Activated B cell treated with CpG ODN at 0.5 μM for 24 hours (primary cell): ENCODE results near the gene KCNA2. TPM values are rescaled to one million over a fixed set of nuclear protein-coding genes. Genes with fewer than 3 reads are reported as not detected.

Experiments
- ATAC-seq: fragments of 200-7000 bp; cut with Tn5 transposase; one replicate; pipeline ENCODE4 v1.10.0; 2021; ENCODE audit warnings: low read depth, mild to moderate bottlenecking, moderate library complexity
- CTCF ChIA-PET: fragments of 350-600 bp; sonication (Branson Sonifier 250); formaldehyde crosslinking; loops from one replicate; lab custom pipeline; 2021; ENCODE audit warnings: antibody characterized with exemption; lab: Charles Lee
- POLR2A ChIA-PET: fragments of 350-600 bp; sonication (Branson Sonifier 250); formaldehyde crosslinking; loops from one replicate; lab custom pipeline; 2021; ENCODE audit warnings: antibody characterized with exemption; lab: Charles Lee
- DNase-seq: peaks from one replicate; pipeline ENCODE4 v3.0.0; 2022
- H3K27ac Mint-ChIP-seq: one replicate; pipeline ENCODE4 v1.8.0; 2020; ENCODE audit warnings: mixed read lengths
- H3K27me3 Mint-ChIP-seq: one replicate; pipeline ENCODE4 v1.8.0; 2021; ENCODE audit warnings: mixed read lengths
- H3K36me3 Mint-ChIP-seq: one replicate; pipeline ENCODE4 v1.8.0; 2021; ENCODE audit warnings: low read depth, mixed read lengths
- H3K4me1 Mint-ChIP-seq: one replicate; pipeline ENCODE4 v1.8.0; 2021; ENCODE audit warnings: mixed read lengths
- H3K4me3 Mint-ChIP-seq: one replicate; pipeline ENCODE4 v1.8.0; 2020; ENCODE audit warnings: mild to moderate bottlenecking, mixed read lengths
- H3K9me3 Mint-ChIP-seq: one replicate; pipeline ENCODE4 v1.8.0; 2020; ENCODE audit warnings: mixed read lengths
- CTCF ChIP-seq: fragments of 200-600 bp; IDR thresholded peaks from one replicate; pipeline ENCODE4 v1.8.0; 2022; ENCODE audit warnings: antibody characterized with exemption, mild to moderate bottlenecking
- intact Hi-C: fragments of 100-400 bp; cut with micrococcal nuclease; formaldehyde crosslinking; loops from one replicate; pipeline ENCODE4 v1.15.1; 2024
- total RNA-seq: library from RNA; stranded (reverse); gene quantifications from 2 replicates; pipeline ENCODE4 v1.2.3, GENCODE V29; 2022

Gene KCNA2
- total RNA-seq, 1 donor from 2014 or later = 0.13 TPM

GRCh38 chr1:110588991-110589390 is 17.2 kb downstream of the KCNA2 start:
- no peaks in the 10 kb centered on the region for H3K4me1 Mint-ChIP-seq
- intact Hi-C loops = no loop called here
- no peaks in the 10 kb centered on the region for H3K36me3 Mint-ChIP-seq
- TF ChIP-seq CTCF = no peak
- CTCF ChIA-PET = no interaction called here
- DNase-seq (no peak), ATAC-seq (no peak)
- no peaks in the 10 kb centered on the region for H3K9me3 Mint-ChIP-seq
- H3K4me3 Mint-ChIP-seq = no peak overlapping the region
- peaks cover 31% of the 10 kb centered on the region for H3K27me3 Mint-ChIP-seq
- H3K27ac Mint-ChIP-seq = no peak overlapping the region
- POLR2A ChIA-PET = no interaction called here

GRCh38 chr1:110588486-110588885 is 17.7 kb downstream of the KCNA2 start:
- intact Hi-C loops = no loop called here
- TF ChIP-seq CTCF = no peak
- no peaks in the 10 kb centered on the region for H3K4me1 Mint-ChIP-seq
- no peaks in the 10 kb centered on the region for H3K36me3 Mint-ChIP-seq
- peaks cover 31% of the 10 kb centered on the region for H3K27me3 Mint-ChIP-seq
- H3K4me3 Mint-ChIP-seq = no peak overlapping the region
- no peak for ATAC-seq
- H3K9me3 Mint-ChIP-seq = no peaks in the 10 kb centered on the region
- ChIA-PET POLR2A (no interaction called here), CTCF (no interaction called here)
- DNase-seq = no peak
- H3K27ac Mint-ChIP-seq = no peak overlapping the region

GRCh38 chr1:110587906-110588305 is 18.3 kb downstream of the KCNA2 start:
- DNase-seq (no peak), ATAC-seq (no peak)
- Mint-ChIP-seq H3K27ac (no peak overlapping the region), H3K4me1 (no peaks in the 10 kb centered on the region), H3K4me3 (no peak overlapping the region), H3K9me3 (no peaks in the 10 kb centered on the region), H3K27me3 (peaks cover 31% of the 10 kb centered on the region), H3K36me3 (no peaks in the 10 kb centered on the region)
- intact Hi-C loops = no loop called here
- ChIA-PET POLR2A (no interaction called here), CTCF (no interaction called here)
- TF ChIP-seq CTCF = no peak

GRCh38 chr1:110585481-110585880 is 20.7 kb downstream of the KCNA2 start:
- H3K36me3 Mint-ChIP-seq = no peaks in the 10 kb centered on the region
- ChIA-PET CTCF (no interaction called here), POLR2A (no interaction called here)
- H3K4me3 Mint-ChIP-seq = no peak overlapping the region
- ATAC-seq = no peak
- H3K9me3 Mint-ChIP-seq = no peaks in the 10 kb centered on the region
- TF ChIP-seq CTCF = no peak
- H3K27me3 Mint-ChIP-seq = peaks cover 21% of the 10 kb centered on the region
- no peak for DNase-seq
- H3K27ac Mint-ChIP-seq = no peak overlapping the region
- intact Hi-C loops = no loop called here
- no peaks in the 10 kb centered on the region for H3K4me1 Mint-ChIP-seq

GRCh38 chr1:110584045-110584444 is 22.1 kb downstream of the KCNA2 start:
- intact Hi-C loops = no loop called here
- ChIA-PET POLR2A (no interaction called here), CTCF (no interaction called here)
- TF ChIP-seq CTCF = no peak
- Mint-ChIP-seq H3K4me3 (no peak overlapping the region), H3K9me3 (no peaks in the 10 kb centered on the region), H3K27ac (no peak overlapping the region), H3K27me3 (peaks cover 23% of the 10 kb centered on the region), H3K36me3 (no peaks in the 10 kb centered on the region), H3K4me1 (no peaks in the 10 kb centered on the region)
- no peak for ATAC-seq
- DNase-seq = no peak
